A673 (cell line): ENCODE results near the gene RRAS2. TPM values are rescaled to one million over a fixed set of nuclear protein-coding genes. Genes with fewer than 3 reads are reported as not detected.
A peak's percentile ranks its signal among the peaks of the same experiment; 100 is the strongest.

Experiments
- BruUV-seq: library from RNA; stranded (reverse); fragments of 400-500 nt; replicated peaks from 2 replicates; lab custom pipeline; 2021; lab: Mats Ljungman, UMichigan
- CTCF ChIA-PET: fragments of 300-600 bp; sonication (Branson Sonifier 250); formaldehyde crosslinking; loops from one replicate; lab custom pipeline; 2022; ENCODE audit warnings: antibody characterized with exemption; lab: Charles Lee
- POLR2A ChIA-PET: fragments of 300-600 bp; sonication (Branson Sonifier 250); formaldehyde crosslinking; loops from one replicate; lab custom pipeline; 2022; ENCODE audit warnings: antibody characterized with exemption; ENCODE audit not compliant: low non-redundant PET; lab: Charles Lee
- DNase-seq: peaks from one replicate; pipeline ENCODE4 v3.0.0-alpha.2; 2015; ENCODE audit warnings: low spot score
- H3K27ac ChIP-seq: fragments of 200-600 bp; sonication (generic); 2 replicates; pipeline ENCODE4 v1.5.1; 2016; ENCODE audit warnings: mixed run types, low read depth, mild to moderate bottlenecking, mixed read lengths, antibody characterized with exemption, low read length; ENCODE audit not compliant: poor library complexity, severe bottlenecking
- H3K27me3 ChIP-seq: fragments of 200-600 bp; sonication (generic); replicated peaks from 2 replicates; pipeline ENCODE4 v1.6.1; 2017; ENCODE audit warnings: mixed run types, low read depth, mild to moderate bottlenecking, mixed read lengths, antibody characterized with exemption, low read length; ENCODE audit not compliant: insufficient read depth, poor library complexity
- H3K36me3 ChIP-seq: fragments of 200-600 bp; sonication (generic); 2 replicates; pipeline ENCODE4 v1.6.1; 2016; ENCODE audit warnings: mixed run types, mild to moderate bottlenecking, mixed read lengths, antibody characterized with exemption, low read length; ENCODE audit not compliant: insufficient read depth, poor library complexity, severe bottlenecking
- H3K4me1 ChIP-seq: fragments of 200-600 bp; sonication (generic); 2 replicates; pipeline ENCODE4 v1.6.1; 2017; ENCODE audit warnings: mixed run types, mild to moderate bottlenecking, mixed read lengths, antibody characterized with exemption, low read length; ENCODE audit not compliant: insufficient read depth, poor library complexity, severe bottlenecking
- H3K4me3 ChIP-seq: fragments of 200-600 bp; sonication (generic); 2 replicates; pipeline ENCODE4 v1.5.1; 2016; ENCODE audit warnings: low read depth, mixed run types, mild to moderate bottlenecking, mixed read lengths, low read length; ENCODE audit not compliant: poor library complexity, severe bottlenecking
- H3K9me3 ChIP-seq: fragments of 200-600 bp; sonication (generic); 2 replicates; pipeline ENCODE4 v1.6.1; 2016; ENCODE audit warnings: mixed run types, low read depth, mild to moderate bottlenecking, mixed read lengths, antibody characterized with exemption, low read length; ENCODE audit not compliant: poor library complexity, severe bottlenecking
- EZH2 ChIP-seq: fragments of 200-600 bp; sonication (generic); IDR thresholded peaks from 2 replicates; pipeline ENCODE4 v1.6.1; 2017; ENCODE audit warnings: borderline replicate concordance, low read depth, mild to moderate bottlenecking, mixed read lengths, antibody characterized with exemption, low read length; ENCODE audit not compliant: poor library complexity, severe bottlenecking
- intact Hi-C: fragments of 100-400 bp; cut with micrococcal nuclease; formaldehyde crosslinking; loops from one replicate; pipeline ENCODE4 v1.10.0; 2022; ENCODE audit not compliant: unreplicated experiment
- total RNA-seq: library from RNA; stranded (reverse); gene quantifications from 2 replicates; pipeline ENCODE4 v1.2.3, GENCODE V29; 2021
- TF ChIP-seq, protein P1 (sequence below): fragments of 300-800, 200-600 bp; sonication (generic); conservative IDR thresholded peaks from 2 replicates; pipeline ENCODE4 v1.5.1; 2017; ENCODE audit warnings: low read depth, mild to moderate bottlenecking, antibody characterized with exemption, low read length, moderate library complexity, mixed read lengths

Gene RRAS2
- total RNA-seq, 1 experiment from 2014 or later = 23.3 TPM

DNA sequence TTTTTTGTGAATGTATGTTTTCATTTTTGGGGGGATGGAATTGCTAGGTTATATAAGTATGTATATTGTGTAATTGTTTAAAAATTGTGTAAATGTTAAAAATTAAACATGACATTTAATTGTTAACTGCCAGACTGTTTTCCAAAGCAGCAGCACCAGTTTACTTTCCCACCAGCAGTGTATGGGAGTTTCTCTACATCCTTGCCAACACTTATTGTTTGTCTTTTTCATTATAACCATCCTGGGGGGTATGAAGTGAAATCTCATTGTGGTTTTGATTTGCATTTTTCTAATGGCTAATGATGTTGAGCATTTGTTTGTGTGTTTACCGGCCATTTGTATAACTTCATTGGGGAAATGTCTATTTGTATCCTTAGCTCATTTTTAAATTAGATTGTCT lies 31.7 kb upstream of the RRAS2 start:
- Histone ChIP-seq H3K36me3 (no peaks in the 10 kb centered on the region), H3K9me3 (no peaks in the 10 kb centered on the region), H3K4me1 (no peaks in the 10 kb centered on the region), H3K27me3 (no peaks in the 10 kb centered on the region), H3K27ac (no peak overlapping the region), H3K4me3 (no peak overlapping the region)
- CTCF ChIA-PET = no interaction called here
- BruUV-seq = no TSS peak
- POLR2A ChIA-PET = no interaction called here
- intact Hi-C loops = no loop called here
- no peak for DNase-seq
- TF ChIP-seq, protein P1, sequence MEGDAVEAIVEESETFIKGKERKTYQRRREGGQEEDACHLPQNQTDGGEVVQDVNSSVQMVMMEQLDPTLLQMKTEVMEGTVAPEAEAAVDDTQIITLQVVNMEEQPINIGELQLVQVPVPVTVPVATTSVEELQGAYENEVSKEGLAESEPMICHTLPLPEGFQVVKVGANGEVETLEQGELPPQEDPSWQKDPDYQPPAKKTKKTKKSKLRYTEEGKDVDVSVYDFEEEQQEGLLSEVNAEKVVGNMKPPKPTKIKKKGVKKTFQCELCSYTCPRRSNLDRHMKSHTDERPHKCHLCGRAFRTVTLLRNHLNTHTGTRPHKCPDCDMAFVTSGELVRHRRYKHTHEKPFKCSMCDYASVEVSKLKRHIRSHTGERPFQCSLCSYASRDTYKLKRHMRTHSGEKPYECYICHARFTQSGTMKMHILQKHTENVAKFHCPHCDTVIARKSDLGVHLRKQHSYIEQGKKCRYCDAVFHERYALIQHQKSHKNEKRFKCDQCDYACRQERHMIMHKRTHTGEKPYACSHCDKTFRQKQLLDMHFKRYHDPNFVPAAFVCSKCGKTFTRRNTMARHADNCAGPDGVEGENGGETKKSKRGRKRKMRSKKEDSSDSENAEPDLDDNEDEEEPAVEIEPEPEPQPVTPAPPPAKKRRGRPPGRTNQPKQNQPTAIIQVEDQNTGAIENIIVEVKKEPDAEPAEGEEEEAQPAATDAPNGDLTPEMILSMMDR = no peak

DNA sequence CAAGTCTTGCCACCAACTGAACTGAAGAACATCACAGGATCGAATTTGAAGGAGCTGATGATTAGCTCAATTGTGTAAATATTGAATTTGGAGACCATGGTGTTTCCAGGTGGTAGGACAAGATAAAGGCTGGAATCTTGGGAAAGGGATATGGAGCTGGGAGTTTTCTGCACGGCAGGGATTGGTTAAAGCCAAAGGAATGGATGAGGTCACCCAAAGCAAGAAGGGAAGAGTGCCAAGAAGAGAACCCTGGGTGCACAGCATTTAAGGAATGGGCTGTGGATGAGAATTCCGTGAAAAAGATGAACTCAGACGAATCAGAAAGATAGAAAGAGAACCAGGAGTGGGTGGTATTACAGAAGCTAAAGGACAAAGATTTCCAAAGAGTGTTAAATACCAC lies 29.4 kb upstream of the RRAS2 start:
- H3K4me1 ChIP-seq = no peaks in the 10 kb centered on the region
- DNase-seq = no peak
- H3K36me3 ChIP-seq = no peaks in the 10 kb centered on the region
- H3K9me3 ChIP-seq = no peaks in the 10 kb centered on the region
- ChIA-PET POLR2A (interaction anchor here (0.6 kb wide), 1 partner anchor 34 kb away, joined by 12 read pairs; no protein-coding TSS in a partner anchor), CTCF (no interaction called here)
- intact Hi-C loops = no loop called here
- TF ChIP-seq, protein P1 = no peak
- TF ChIP-seq EZH2 = no peak
- BruUV-seq = no TSS peak
- H3K4me3 ChIP-seq = no peak overlapping the region
- no peak overlapping the region for H3K27ac ChIP-seq
- no peaks in the 10 kb centered on the region for H3K27me3 ChIP-seq

DNA sequence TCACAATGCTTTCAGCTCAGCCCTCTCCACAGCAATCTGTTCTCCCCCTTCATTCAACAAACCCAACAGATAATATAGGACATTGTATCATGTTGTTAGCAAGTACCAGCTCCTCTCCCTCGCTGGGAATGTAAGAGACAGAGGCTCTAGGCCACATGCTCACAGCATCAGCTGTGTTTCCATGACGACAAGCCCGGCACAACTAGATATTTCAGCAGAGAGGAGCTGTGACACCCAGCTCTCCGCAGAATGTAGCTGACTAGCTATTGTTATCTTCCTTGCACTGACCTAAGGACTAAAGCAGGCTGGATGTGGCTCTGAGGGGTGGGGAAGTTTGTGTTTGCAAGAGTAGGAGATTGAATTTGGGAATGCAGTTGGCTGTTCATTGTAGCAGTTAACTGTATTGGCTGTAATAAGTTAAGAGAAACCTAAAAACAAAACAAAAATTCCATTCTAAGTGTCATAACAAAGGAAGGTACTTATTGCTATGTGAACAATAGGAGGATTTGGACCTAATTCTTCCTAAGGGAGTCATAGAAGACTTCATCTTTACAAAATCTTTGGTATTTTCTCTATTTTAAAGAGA lies 28.0 kb upstream of the RRAS2 start:
- H3K9me3 ChIP-seq = no peaks in the 10 kb centered on the region
- intact Hi-C loops = no loop called here
- no peak overlapping the region for H3K4me3 ChIP-seq
- peak; percentile 12 for DNase-seq
- BruUV-seq = no TSS peak
- TF ChIP-seq EZH2 = no peak
- TF ChIP-seq, protein P1 = no peak
- POLR2A ChIA-PET = no interaction called here
- H3K27ac ChIP-seq = no peak overlapping the region
- CTCF ChIA-PET = interaction anchor here (0.9 kb wide), 1 partner anchor 87 kb away, joined by 3 read pairs; no protein-coding TSS in a partner anchor
- no peaks in the 10 kb centered on the region for H3K27me3 ChIP-seq
- H3K36me3 ChIP-seq = no peaks in the 10 kb centered on the region
- no peaks in the 10 kb centered on the region for H3K4me1 ChIP-seq
